SK-N-MC (cell line): ENCODE measurements around the gene CLCN1.

Experiments
- FOXP2 ChIP-seq: optimal IDR thresholded peaks from 2 replicates; pipeline ENCODE3; 2011; ENCODE audit warnings: mild to moderate bottlenecking, moderate library complexity; ENCODE audit not compliant: insufficient read depth; ENCODE audit errors: extremely low read length, control extremely low read depth
- POLR2AphosphoS5 ChIP-seq: IDR thresholded peaks from 2 replicates; pipeline ENCODE4 v1.6.1; 2012; ENCODE audit warnings: mild to moderate bottlenecking, low read depth, low read length, borderline replicate concordance

DNA sequence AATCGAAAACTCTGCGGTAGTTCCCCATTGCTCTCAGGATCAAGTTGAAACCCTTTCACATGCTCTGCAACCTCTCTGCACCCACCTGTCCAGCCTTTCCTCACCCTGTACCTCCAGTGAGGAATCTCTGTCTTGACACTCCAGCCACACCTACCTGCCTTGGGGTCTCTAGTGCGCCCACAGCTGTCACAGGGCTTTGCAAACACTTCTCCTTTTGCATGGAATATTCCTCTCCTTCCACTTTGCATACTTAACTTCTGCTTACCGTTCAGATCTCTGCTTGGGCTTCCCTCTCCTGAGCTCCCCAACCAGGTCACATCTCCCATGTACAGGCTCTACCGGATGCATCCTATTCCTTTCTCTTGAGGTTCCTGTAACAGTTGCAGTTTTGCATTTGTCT, 58.6 kb downstream of the CLCN1 start:
- TF ChIP-seq POLR2AphosphoS5 = no peak
- no peak for TF ChIP-seq FOXP2
